H1 (cell line): ENCODE measurements around the gene GABPB1. TPM values are rescaled to one million over a fixed set of nuclear protein-coding genes. Genes with fewer than 3 reads are reported as not detected.

Experiments used
- CTCF ChIA-PET: fragments of 300-600 bp; sonication (Branson Sonifier 250); formaldehyde crosslinking; loops from one replicate; lab custom pipeline; 2021; ENCODE audit not compliant: partially characterized antibody; lab: Charles Lee
- POLR2A ChIA-PET: fragments of 300-600 bp; sonication (Branson Sonifier 250); formaldehyde crosslinking; loops from one replicate; lab custom pipeline; 2021; ENCODE audit warnings: inconsistent platforms; ENCODE audit not compliant: partially characterized antibody; lab: Charles Lee
- DNase-seq, 2 experiments: peaks; one replicate each; pipeline versions ENCODE4 v3.0.0 to v3.0.0-alpha.2; 2010 to 2022; ENCODE audit warnings: low spot score in 2 of 2, low read depth in 1 of 2, mixed read lengths in 1 of 2
- FAIRE-seq: peaks from 2 replicates; lab custom pipeline; 2011; peaks lifted over from hg19 to GRCh38; lab: Jason Lieb, UNC
- H2AFZ ChIP-seq: 2 replicates; pipeline ENCODE4 v1.8.1; 2012; ENCODE audit warnings: low read length, inconsistent platforms
- H2AK5ac ChIP-seq: 2 replicates; pipeline ENCODE4 v1.6.1; 2013; ENCODE audit warnings: low read depth, low read length
- H2BK120ac ChIP-seq: replicated peaks from 2 replicates; pipeline ENCODE3; 2013; ENCODE audit warnings: low read depth, low read length, inconsistent platforms
- H2BK12ac ChIP-seq: 2 replicates; pipeline ENCODE4 v1.6.1; 2013; ENCODE audit warnings: low read depth, low read length
- H2BK15ac ChIP-seq: 2 replicates; pipeline ENCODE4 v1.6.1; 2013; ENCODE audit warnings: low read length
- H2BK20ac ChIP-seq: 2 replicates; pipeline ENCODE4 v1.6.1; 2013; ENCODE audit warnings: low read length
- H2BK5ac ChIP-seq: 2 replicates; pipeline ENCODE4 v1.6.1; 2013; ENCODE audit warnings: low read depth, low read length
- H3K14ac ChIP-seq: 2 replicates; pipeline ENCODE4 v1.6.1; 2013; ENCODE audit warnings: inconsistent platforms; ENCODE audit not compliant: insufficient read length
- H3K18ac ChIP-seq: 2 replicates; pipeline ENCODE4 v1.6.1; 2013; ENCODE audit warnings: low read length; ENCODE audit errors: extremely low read depth
- H3K23ac ChIP-seq: 2 replicates; pipeline ENCODE4 v1.6.1; 2013; ENCODE audit warnings: inconsistent platforms; ENCODE audit not compliant: insufficient read length
- H3K23me2 ChIP-seq: 2 replicates; pipeline ENCODE4 v1.6.1; 2013; ENCODE audit warnings: low read depth, low read length
- H3K27ac ChIP-seq: 2 replicates; pipeline ENCODE4 v1.6.1; 2011; ENCODE audit warnings: low read depth, low read length, inconsistent platforms
- H3K27me3 ChIP-seq, 4 experiments: replicated peaks in 1 of 4; 1 replicate in 1 of 4; 2 replicates in 3 of 4; pipeline versions ENCODE4 v1.6.1 to v1.8.1; 2011 to 2013; ENCODE audit warnings: low read length in 3 of 4, mild to moderate bottlenecking in 3 of 4, inconsistent platforms in 2 of 4, mixed read lengths in 2 of 4, moderate library complexity in 1 of 4; ENCODE audit not compliant: control insufficient read depth in 3 of 4, insufficient read depth in 3 of 4; ENCODE audit errors: extremely low read depth in 1 of 4
- H3K36me3 ChIP-seq, 4 experiments: 2 replicates each; pipeline versions ENCODE4 v1.6.1 to v1.8.1; 2011 to 2013; ENCODE audit warnings: mild to moderate bottlenecking in 4 of 4, low read length in 3 of 4, moderate library complexity in 2 of 4, control low read depth in 1 of 4, inconsistent platforms in 1 of 4; ENCODE audit not compliant: insufficient read depth in 4 of 4, control insufficient read depth in 2 of 4
- H3K4ac ChIP-seq: replicated peaks from 2 replicates; pipeline ENCODE3; 2013; ENCODE audit warnings: low read length, low read depth, mixed read lengths, inconsistent platforms; ENCODE audit not compliant: insufficient read length
- H3K4me1 ChIP-seq, 4 experiments: replicated peaks in 1 of 4; 1 replicate in 1 of 4; 2 replicates in 3 of 4; pipeline versions ENCODE4 v1.6.1 to v1.8.1; 2011 to 2013; ENCODE audit warnings: low read length in 3 of 4, inconsistent platforms in 2 of 4, mixed read lengths in 1 of 4; ENCODE audit not compliant: insufficient read depth in 4 of 4, control insufficient read depth in 3 of 4
- H3K4me2 ChIP-seq, 2 experiments: 2 replicates each; pipeline versions ENCODE4 v1.6.1 to v1.8.1; 2011 to 2013; ENCODE audit warnings: low read depth in 2 of 2, low read length in 2 of 2, control low read depth in 1 of 2, inconsistent platforms in 1 of 2, mild to moderate bottlenecking in 1 of 2; ENCODE audit not compliant: insufficient read depth in 1 of 2
- H3K4me3 ChIP-seq, 4 experiments: fragments of 200-600, 300-600 bp in 1 of 4; sonication (generic), shearing (Covaris generic), sonication (Bioruptor Twin) in 1 of 4; 2 replicates each; pipeline versions ENCODE4 v1.5.1 to v1.8.1; 2011 to 2016; ENCODE audit warnings: low read length in 4 of 4, low read depth in 3 of 4, control low read depth in 2 of 4, inconsistent platforms in 2 of 4, mild to moderate bottlenecking in 2 of 4, mixed read lengths in 1 of 4, moderate library complexity in 1 of 4; ENCODE audit not compliant: insufficient read depth in 2 of 4; ENCODE audit errors: extremely low read depth in 1 of 4
- H3K56ac ChIP-seq: replicated peaks from 2 replicates; pipeline ENCODE3; 2013; ENCODE audit warnings: low read depth, mild to moderate bottlenecking, mixed read lengths, low read length, inconsistent platforms; ENCODE audit not compliant: insufficient read length
- H3K79me1 ChIP-seq: 2 replicates; pipeline ENCODE4 v1.6.1; 2013; ENCODE audit warnings: low read depth, low read length, control low read depth
- H3K79me2 ChIP-seq, 2 experiments: 2 replicates each; pipeline versions ENCODE4 v1.6.1 to v1.8.1; 2012 to 2013; ENCODE audit warnings: low read length in 2 of 2, mild to moderate bottlenecking in 2 of 2, inconsistent platforms in 1 of 2; ENCODE audit not compliant: insufficient read depth in 2 of 2, control insufficient read depth in 1 of 2
- H3K9ac ChIP-seq, 4 experiments: replicated peaks in 1 of 4; 1 replicate in 1 of 4; 2 replicates in 3 of 4; pipeline versions ENCODE4 v1.6.1 to v1.8.1; 2011 to 2013; ENCODE audit warnings: low read depth in 3 of 4, low read length in 3 of 4, control low read depth in 2 of 4, mild to moderate bottlenecking in 2 of 4, moderate library complexity in 2 of 4, inconsistent platforms in 1 of 4; ENCODE audit errors: extremely low read depth in 1 of 4
- H3K9me3 ChIP-seq, 2 experiments: 2 replicates each; pipeline versions ENCODE4 v1.6.1 to v1.8.1; 2012 to 2013; ENCODE audit warnings: mild to moderate bottlenecking in 2 of 2, moderate library complexity in 2 of 2, control low read depth in 1 of 2, inconsistent platforms in 1 of 2, low read depth in 1 of 2, low read length in 1 of 2, mixed read lengths in 1 of 2; ENCODE audit not compliant: insufficient read depth in 2 of 2
- H4K20me1 ChIP-seq, 2 experiments: replicated peaks in 1 of 2; 2 replicates each; pipeline versions ENCODE3 to v1.8.1; 2011 to 2013; ENCODE audit warnings: inconsistent platforms in 2 of 2, low read length in 2 of 2, mild to moderate bottlenecking in 1 of 2; ENCODE audit not compliant: insufficient read depth in 2 of 2, control insufficient read depth in 1 of 2
- H4K5ac ChIP-seq: 2 replicates; pipeline ENCODE4 v1.6.1; 2013; ENCODE audit warnings: low read length, low read depth, mixed read lengths, inconsistent platforms; ENCODE audit not compliant: insufficient read length
- H4K8ac ChIP-seq: 2 replicates; pipeline ENCODE4 v1.8.0; 2013; ENCODE audit warnings: mild to moderate bottlenecking, moderate library complexity, low read length, inconsistent platforms; ENCODE audit not compliant: insufficient read depth; ENCODE audit errors: extremely low read depth
- H4K91ac ChIP-seq: replicated peaks from 2 replicates; pipeline ENCODE3; 2013; ENCODE audit warnings: low read length, mixed read lengths, inconsistent platforms; ENCODE audit not compliant: insufficient read length
- EP300 ChIP-seq, 2 experiments: IDR thresholded peaks; 1 replicate in 1 of 2; 2 replicates in 1 of 2; pipeline ENCODE4 v1.6.1; 2011 to 2012; ENCODE audit warnings: low read depth in 2 of 2, low read length in 2 of 2, mild to moderate bottlenecking in 2 of 2, borderline replicate concordance in 1 of 2, inconsistent platforms in 1 of 2, moderate library complexity in 1 of 2
- GTF2F1 ChIP-seq: IDR thresholded peaks from 2 replicates; pipeline ENCODE4 v1.6.1; 2012; ENCODE audit warnings: low read depth, low read length, improper control_type of control experiment, borderline replicate concordance
- HDAC2 ChIP-seq, 2 experiments: fragments of 300-600 bp in 1 of 2; sonication (generic) in 1 of 2; IDR thresholded peaks; 2 replicates each; pipeline ENCODE4 v1.6.1; 2011 to 2012; ENCODE audit warnings: low read depth in 2 of 2, low read length in 2 of 2, mild to moderate bottlenecking in 2 of 2, moderate library complexity in 2 of 2, borderline replicate concordance in 1 of 2, inconsistent platforms in 1 of 2
- JUN ChIP-seq: IDR thresholded peaks from 2 replicates; pipeline ENCODE4 v1.6.1; 2011; ENCODE audit warnings: low read depth, mild to moderate bottlenecking, improper control_type of control experiment, low read length
- KDM5A ChIP-seq: fragments of 200-600 bp; IDR thresholded peaks from 2 replicates; pipeline ENCODE4 v1.7.1; 2012; ENCODE audit warnings: mild to moderate bottlenecking, low read length, inconsistent platforms, mixed read lengths
- RBBP5 ChIP-seq: IDR thresholded peaks from 2 replicates; pipeline ENCODE4 v1.7.1; 2012; ENCODE audit warnings: low read depth, mild to moderate bottlenecking, inconsistent platforms, low read length, moderate library complexity, borderline replicate concordance
- TEAD4 ChIP-seq: IDR thresholded peaks from 2 replicates; pipeline ENCODE4 v1.6.1; 2012; ENCODE audit warnings: low read depth, low read length, inconsistent platforms, mixed read lengths
- WGBS, 2 experiments: shearing (Covaris generic) in 1 of 2; methylation state at CpG; one replicate each; pipeline versions ENCODE4 v1.1.6 to v1.1.7; 2013 to 2015; ENCODE audit warnings: low lambda C conversion rate in 2 of 2, mixed read lengths in 2 of 2, inconsistent platforms in 1 of 2, low coverage in 1 of 2, missing lambda C conversion rate in 1 of 2; ENCODE audit not compliant: insufficient replicate concordance in 2 of 2, insufficient coverage in 1 of 2, insufficient read length in 1 of 2; ENCODE audit errors: extremely low coverage in 1 of 2, missing lambda C conversion rate in 1 of 2; 5-methylcytosine and 5-hydroxymethylcytosine counted together
- polyA plus RNA-seq, 7 experiments: library from polyadenylated mRNA; depleted of rRNA in 3 of 7; stranded (reverse) in 5 of 7; unstranded in 2 of 7; fragments of >200 nt in 5 of 7; fragments of 200-250 nt in 2 of 7; gene quantifications; 1 replicate in 5 of 7; 2 replicates in 1 of 7; 4 replicates in 1 of 7; pipeline versions ENCODE4 v1.2.1 to v1.2.3, GENCODE V29; 2011 to 2013; ENCODE audit warnings: missing spikeins in 2 of 7, mixed read lengths in 2 of 7
- total RNA-seq: library from RNA; stranded (reverse); fragmentation: NEBNext Ultra II Directional; extraction: Animal tissue kit (Norgen Biotek cat#: 25700); gene quantifications from 2 replicates; pipeline ENCODE4 v1.2.1, GENCODE V29; 2021
- TF ChIP-seq, protein P1 (sequence below): IDR thresholded peaks from 2 replicates; pipeline ENCODE4 v1.6.1; 2012; ENCODE audit warnings: inconsistent platforms

The GABPB1 gene
- total and polyA plus RNA-seq, 2 of the 8 experiments (the other 6 are each of a cell fraction or from before 2014, with no cell fraction given) = 24.5 to 32.3 TPM

DNA sequence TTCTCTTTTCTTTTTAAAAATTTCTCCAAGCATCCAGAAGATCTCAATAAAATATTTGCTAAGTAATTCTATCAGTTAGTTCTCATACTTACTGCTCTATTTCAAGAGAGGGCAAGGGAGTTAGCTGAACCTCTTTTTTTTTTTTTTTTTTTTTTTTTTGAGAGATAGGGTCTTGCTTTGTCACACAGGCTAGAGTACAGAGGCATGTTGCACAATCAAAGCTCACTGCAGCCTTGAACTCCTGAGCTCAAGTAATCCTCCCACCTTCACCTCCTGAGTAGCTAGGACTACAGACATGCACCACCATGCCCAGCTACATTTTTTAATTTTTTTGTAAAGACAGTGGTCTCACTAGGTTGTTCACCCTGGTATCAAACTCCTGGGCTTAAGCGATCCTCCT lies 110.8 kb downstream of the GABPB1 start:
- Histone ChIP-seq H3K23me2 (no peaks in the 10 kb centered on the region), H3K27ac (no peak overlapping the region), H2AFZ (no peak overlapping the region), H2AK5ac (no peak overlapping the region), H3K9me3 (no peaks in the 10 kb centered on the region), H4K20me1 (no peaks in the 10 kb centered on the region), H2BK15ac (no peak overlapping the region), H2BK20ac (no peak overlapping the region), H3K79me1 (no peaks in the 10 kb centered on the region), H2BK5ac (no peak overlapping the region), H2BK12ac (no peak overlapping the region), H3K56ac (no peak overlapping the region), H4K8ac (no peak overlapping the region), H2BK120ac (no peak overlapping the region), H3K4me2 (no peak overlapping the region), H3K4me1 (no peaks in the 10 kb centered on the region), H3K4ac (no peak overlapping the region), H3K9ac (no peak overlapping the region), H3K79me2 (no peaks in the 10 kb centered on the region), H3K14ac (no peak overlapping the region), H3K36me3 (no peaks in the 10 kb centered on the region), H4K91ac (no peak overlapping the region), H3K23ac (no peak overlapping the region), H3K18ac (no peak overlapping the region), H3K27me3 (no peaks in the 10 kb centered on the region), H3K4me3 (no peak overlapping the region), H4K5ac (no peak overlapping the region)
- ChIA-PET POLR2A (interaction anchor here (1.1 to 1.2 kb wide), 2 partner anchors 62 to 109 kb away, joined by 3 read pairs; partner anchors contain the start of gene SLC27A2), CTCF (interaction anchor here (1.2 kb wide), 1 partner anchor 15 kb away, joined by 6 read pairs; no protein-coding TSS in a partner anchor)
- WGBS, 2 experiments = 87% methylated on average over 1 of the region's 1 CpG; no CpG with 5 or more reads in 1 of the 2 experiments
- no peak for TF ChIP-seq EP300 (IDR thresholded peaks at IDR 0.05; ENCODE audit: borderline replicate concordance in 1 of 2, low read depth in 2 of 2, low read length in 2 of 2)
- no peak for TF ChIP-seq KDM5A
- TF ChIP-seq, protein P1, sequence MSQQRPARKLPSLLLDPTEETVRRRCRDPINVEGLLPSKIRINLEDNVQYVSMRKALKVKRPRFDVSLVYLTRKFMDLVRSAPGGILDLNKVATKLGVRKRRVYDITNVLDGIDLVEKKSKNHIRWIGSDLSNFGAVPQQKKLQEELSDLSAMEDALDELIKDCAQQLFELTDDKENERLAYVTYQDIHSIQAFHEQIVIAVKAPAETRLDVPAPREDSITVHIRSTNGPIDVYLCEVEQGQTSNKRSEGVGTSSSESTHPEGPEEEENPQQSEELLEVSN = no peak
- TF ChIP-seq JUN = no peak
- no peak for TF ChIP-seq TEAD4
- no peak for TF ChIP-seq RBBP5
- TF ChIP-seq GTF2F1 = no peak
- no peak for TF ChIP-seq HDAC2 (IDR thresholded peaks at IDR 0.05; ENCODE audit: borderline replicate concordance in 1 of 2, low read depth in 2 of 2, low read length in 2 of 2)
- DNase-seq (no peak), FAIRE-seq (no peak)
